NCI-H1092 (cell line): Measurements from ENCODE around the gene SLC40A1.
A peak's percentile ranks its signal among the peaks of the same experiment; 100 is the strongest.

Experiments used
- DNase-seq: peaks from one replicate; lab custom pipeline; 2025; lab: John Stamatoyannopoulos, UW

Gene SLC40A1

GRCh38 chr2:189601043-189601442 lies 20.5 kb upstream of the SLC40A1 start:
- no peak for DNase-seq

GRCh38 chr2:189599245-189599644 lies 18.7 kb upstream of the SLC40A1 start:
- no peak for DNase-seq

- DNase-seq, result no peak
Measured at GRCh38 chr2:189595417-189595816, 14.8 kb upstream of the SLC40A1 start.

- DNase-seq, result no peak
Measured at GRCh38 chr2:189594305-189594704, 13.7 kb upstream of the SLC40A1 start.

- DNase-seq, result no peak
Measured at GRCh38 chr2:189593115-189593514, 12.5 kb upstream of the SLC40A1 start.

GRCh38 chr2:189592353-189592984 lies 11.9 kb upstream of the SLC40A1 start:
- DNase-seq, result no peak

- no peak for DNase-seq
Measured at GRCh38 chr2:189587780-189588179, 7.2 kb upstream of the SLC40A1 start.

GRCh38 chr2:189585226-189585756 lies 4.7 kb upstream of the SLC40A1 start:
- no peak for DNase-seq

- no peak for DNase-seq
Measured at GRCh38 chr2:189584686-189585085, 4.1 kb upstream of the SLC40A1 start.

- DNase-seq, result no peak
Measured at GRCh38 chr2:189583227-189584198, 2.9 kb upstream of the SLC40A1 start.

- no peak for DNase-seq
Measured at GRCh38 chr2:189582809-189583192, 2.2 kb upstream of the SLC40A1 start.

GRCh38 chr2:189582140-189582808 lies 1.7 kb upstream of the SLC40A1 start:
- DNase-seq, result no peak

GRCh38 chr2:189581354-189582139 lies 961 bp upstream of the SLC40A1 start:
- DNase-seq, result no peak

- DNase-seq, result peak; percentile 2
Measured at GRCh38 chr2:189580241-189580651, 340 bp downstream of the SLC40A1 start.

GRCh38 chr2:189579585-189580186 lies 900 bp downstream of the SLC40A1 start:
- no peak for DNase-seq

- DNase-seq, result no peak
Measured at GRCh38 chr2:189578272-189578950, 2.2 kb downstream of the SLC40A1 start.

GRCh38 chr2:189577121-189577520 lies 3.5 kb downstream of the SLC40A1 start:
- no peak for DNase-seq

- DNase-seq, result no peak
Measured at GRCh38 chr2:189576396-189576795, 4.2 kb downstream of the SLC40A1 start.

GRCh38 chr2:189574793-189575475 lies 5.7 kb downstream of the SLC40A1 start:
- DNase-seq, result no peak

- DNase-seq, result no peak
Measured at GRCh38 chr2:189570570-189571031, 10.0 kb downstream of the SLC40A1 start.
